ENCODE measurements around the gene FGGY.

Gene FGGY

GRCh38 chr1:59670662-59671061 is 373.8 kb downstream of the FGGY start:
- DNase-seq: no peak

DNA sequence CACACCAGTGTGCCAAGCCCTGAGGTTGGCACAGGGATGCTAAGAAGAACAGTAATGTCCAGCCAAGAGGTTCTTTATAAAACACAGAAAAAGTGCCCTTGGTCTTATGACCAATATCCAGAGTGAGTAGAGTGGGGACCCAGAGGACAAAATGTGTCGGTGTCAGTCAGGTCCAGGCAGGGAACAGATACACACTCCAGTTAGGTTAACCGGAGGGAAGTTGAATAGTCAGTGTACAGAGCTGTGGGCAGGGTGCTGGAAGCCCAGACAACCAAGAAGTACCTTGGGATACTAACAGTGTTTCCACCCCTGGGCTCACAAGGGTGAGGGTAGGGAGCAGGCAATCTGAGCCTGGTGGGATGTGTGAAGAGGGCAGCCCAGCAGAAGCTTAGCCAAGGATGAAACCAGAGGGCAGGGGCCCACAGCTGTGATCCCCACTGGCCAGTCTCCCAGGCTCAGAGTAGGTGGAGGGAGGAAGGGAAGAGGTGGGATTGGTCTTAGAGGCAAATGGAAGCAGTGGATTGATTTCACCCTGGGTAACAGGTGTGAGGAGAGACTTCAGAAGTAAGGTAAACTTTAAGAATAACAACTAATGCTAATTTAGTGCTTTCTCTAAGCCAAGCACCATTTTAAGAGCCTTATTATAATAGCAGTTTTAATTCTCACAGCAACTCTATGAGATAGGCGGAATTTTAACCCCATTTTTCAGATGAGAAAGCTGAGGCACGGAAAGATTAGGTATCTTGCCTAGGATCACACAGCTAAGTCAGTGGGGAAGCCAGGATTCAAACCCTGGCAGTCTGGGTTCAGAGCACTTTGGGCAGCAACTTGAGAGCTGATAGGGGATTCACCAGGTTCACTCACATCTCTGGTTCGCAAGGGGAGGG is 374.4 kb downstream of the FGGY start:
- DNase-seq: no peak

DNA sequence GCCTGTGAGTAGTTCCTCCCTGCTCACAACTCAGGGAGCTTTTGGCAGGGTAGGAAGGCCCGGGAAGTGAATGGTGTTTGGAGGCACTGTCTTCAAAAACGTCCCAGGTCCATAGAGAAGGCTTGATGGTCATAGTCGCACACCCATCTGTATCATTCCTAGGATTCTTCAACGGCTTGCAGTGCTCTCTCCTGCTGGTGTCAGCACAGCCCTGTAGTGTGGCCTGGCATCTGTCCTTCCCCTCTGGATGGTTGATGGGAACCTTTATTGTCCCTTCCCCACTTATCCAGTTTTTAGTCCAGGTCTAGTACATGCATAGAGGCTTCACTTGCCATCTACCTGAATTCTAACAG is 375.0 kb downstream of the FGGY start:
- DNase-seq: no peak

DNA sequence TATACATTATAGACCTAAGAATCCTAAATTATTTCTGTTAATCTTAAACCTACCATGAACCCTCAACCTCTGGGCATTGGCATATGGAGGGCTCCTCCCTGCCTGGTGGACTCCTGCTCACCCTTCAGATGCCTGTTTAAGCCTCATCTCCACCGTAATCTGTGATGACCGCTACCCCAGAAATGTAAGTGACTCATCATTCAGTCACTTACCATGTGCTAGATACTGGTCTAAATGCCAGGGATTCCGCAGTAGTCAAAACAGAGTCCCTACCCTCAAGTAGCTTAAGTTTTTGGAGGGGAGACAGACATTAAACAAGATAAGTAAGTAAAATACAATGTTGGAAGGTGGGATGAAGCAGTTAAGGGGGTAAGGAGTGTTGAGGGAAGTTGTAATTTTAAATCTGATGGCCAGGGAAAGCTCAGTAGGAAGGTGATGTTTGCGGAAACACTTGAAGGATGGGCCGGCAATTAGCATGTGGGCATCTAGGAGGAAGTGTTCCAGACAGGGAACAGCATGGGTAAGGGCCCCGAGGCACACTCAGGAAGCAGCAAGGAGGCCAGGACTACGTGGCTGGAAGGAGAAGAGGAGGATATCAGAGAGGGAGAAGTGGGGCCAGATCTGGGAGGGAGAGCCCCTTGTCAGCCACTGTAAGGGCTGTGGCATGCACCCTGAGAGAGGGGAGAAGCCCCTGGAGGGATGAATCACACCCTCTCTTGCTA is 376.1 kb downstream of the FGGY start:
- DNase-seq: no peak

- DNase-seq: no peak
Measured at GRCh38 chr1:59673573-59674450, 376.9 kb downstream of the FGGY start.

DNA sequence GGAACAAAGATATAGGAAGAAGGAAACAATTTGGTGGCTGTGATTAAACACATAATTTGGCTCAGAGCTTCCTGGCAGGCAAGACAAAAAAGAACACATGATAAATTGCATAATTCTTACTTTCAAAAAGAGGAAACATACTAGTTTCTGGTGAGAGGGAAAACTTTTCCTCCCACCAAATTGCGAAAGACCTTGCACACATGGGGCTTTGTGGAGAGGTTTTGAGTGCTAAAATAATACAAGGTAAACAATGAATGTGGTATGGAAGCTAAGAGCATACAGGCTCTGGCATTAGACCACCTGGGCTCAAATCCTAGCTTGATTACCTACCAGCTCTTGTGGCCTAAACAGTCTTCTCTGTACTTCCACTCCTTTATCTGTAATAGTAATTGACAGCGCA is 377.7 kb downstream of the FGGY start:
- no peak for DNase-seq

- DNase-seq: no peak
Measured at GRCh38 chr1:59675936-59676335, 379.0 kb downstream of the FGGY start.

DNA sequence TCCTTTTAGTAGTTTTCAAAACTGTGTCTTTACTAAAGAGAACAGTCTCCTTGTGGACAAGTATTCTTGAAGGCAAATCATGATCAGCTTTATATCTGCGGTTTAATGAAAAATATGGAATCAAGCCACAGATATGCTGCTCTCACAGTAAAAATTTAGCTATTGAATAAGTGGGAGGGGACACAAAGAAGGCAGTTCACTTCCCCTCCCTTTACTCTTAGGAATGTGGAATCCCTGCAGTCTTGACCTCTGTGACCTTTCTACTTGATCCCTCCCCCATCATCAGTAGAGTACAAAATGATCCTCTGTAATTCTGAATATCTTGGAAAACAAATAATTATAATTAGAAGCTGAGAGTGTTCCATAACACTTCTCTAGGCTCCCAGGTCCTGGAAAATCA is 381.1 kb downstream of the FGGY start:
- DNase-seq: no peak

DNA sequence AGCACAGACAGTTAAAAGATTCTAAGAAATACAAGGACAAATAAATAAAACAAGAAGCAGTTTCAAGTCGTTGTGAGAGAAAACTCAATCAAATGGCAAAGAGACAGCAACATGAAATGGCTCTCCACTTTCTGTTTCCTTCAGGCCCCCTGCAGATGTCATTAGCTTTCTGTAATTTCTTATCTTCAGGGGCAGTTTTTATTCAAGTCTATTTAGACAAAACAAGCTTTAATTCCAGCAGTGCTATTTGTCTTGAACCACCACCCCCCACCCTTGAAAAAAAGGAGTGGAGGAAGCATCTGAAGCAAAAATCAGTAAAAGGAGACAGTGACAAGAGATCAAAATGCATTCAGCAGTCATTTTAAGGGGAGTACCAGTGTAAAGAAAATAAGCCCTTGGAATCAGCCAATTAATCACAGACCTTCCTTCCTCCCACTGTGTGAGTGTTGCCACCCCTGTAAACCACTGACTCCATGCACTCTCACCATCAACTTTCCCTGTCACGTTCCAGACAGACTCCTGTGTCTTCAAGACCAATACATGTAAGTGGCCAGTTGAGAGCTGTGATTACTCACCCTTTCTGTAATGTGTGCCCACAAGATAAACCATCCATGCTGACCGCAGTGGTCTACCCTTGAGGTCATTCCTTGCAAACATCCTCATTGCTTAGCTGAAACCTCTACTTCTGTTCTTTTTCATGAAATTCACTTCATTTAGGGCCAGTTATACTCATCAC is 381.8 kb downstream of the FGGY start:
- DNase-seq: no peak

GRCh38 chr1:59680044-59680443 is 383.1 kb downstream of the FGGY start:
- no peak for DNase-seq

DNA sequence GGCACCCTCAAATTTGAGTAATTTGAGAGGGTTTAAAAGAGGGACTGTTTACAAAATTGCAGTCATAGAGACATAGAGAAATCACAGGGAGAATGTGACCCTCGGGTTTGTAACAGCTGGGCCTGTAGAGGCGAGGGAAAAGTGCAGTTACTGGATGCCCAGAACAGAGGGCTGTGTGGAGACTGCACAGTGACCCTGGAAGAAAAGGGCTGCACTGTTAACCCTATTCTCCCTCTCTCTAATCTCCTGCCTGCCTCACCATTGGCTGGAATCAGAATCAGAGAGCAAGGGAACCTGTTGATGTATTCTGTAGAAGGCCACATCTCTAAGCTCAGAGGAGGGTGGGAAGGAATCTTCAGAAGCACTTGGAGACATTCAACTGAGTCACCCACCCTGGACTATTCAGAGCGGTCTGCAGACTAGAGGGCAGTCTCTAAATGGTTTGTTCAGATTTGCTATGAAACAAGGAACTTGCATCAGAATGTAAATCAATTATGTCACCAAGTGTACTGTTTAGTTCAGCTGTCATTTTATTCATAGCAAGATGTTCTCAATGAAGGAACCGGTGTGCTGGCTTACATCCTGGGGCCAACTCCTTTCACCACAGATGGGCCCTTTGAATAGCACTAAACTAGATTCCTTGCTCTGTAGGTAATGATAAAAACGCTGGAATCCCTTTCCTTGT is 385.6 kb downstream of the FGGY start:
- no peak for DNase-seq

DNA sequence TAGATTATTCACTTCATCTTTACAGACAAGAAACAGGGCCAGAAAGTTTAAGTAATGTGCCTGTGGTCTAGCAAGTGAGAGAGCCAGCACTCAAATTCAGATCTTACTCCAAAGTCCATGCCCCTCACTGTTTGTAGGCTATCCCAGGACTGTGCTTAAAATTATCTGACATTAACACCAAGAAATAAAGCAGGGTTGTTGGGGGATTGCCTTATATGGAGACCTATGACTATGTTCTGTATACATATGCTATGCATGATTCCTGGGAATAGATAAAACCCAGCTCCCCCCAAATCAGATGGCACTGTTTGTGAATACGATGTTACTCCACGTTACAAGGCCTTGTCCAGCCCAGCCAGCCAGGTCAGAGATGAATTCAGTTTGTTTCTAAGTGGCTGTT is 386.3 kb downstream of the FGGY start:
- no peak for DNase-seq

DNA sequence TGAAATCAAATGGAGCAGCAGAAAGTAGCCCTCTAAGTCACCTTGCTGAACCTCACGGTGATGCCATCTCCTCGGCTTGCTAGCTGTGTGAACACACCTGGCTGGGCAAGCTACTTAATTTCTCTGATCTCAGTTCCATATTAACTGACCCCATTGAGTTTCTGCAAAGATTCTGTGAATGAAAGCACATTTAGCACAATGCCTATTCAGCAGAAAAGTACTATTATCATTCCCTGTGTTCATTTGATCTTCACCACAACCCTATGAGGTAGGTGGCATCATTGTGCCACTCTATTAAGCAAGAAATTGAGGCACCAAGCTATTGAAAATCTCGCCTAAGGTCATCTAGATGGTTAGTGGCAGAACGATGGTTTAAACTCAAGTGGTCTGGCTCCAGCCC is 387.8 kb downstream of the FGGY start:
- no peak for DNase-seq

GRCh38 chr1:59685101-59685500 is 388.2 kb downstream of the FGGY start:
- DNase-seq: no peak

DNA sequence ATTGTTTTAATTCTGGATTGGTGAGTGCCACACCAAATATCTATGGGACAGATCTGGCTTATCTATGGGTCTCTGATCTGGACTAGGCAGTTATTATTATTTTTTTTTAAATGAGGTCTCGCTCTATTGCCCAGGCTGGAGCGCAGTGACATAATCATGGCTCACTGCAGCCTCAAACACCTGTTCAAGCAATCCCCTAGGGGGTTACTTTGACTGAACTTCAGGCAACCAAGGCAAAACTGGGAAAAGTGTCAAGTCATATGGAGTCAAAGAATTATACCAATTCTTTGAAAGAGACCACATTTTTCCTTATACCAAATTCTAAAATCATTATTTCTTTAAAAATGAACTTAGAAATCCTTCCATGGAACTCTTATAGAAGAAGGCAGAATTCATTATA is 388.8 kb downstream of the FGGY start:
- DNase-seq: no peak

GRCh38 chr1:59686170-59686569 is 389.3 kb downstream of the FGGY start:
- DNase-seq: no peak

DNA sequence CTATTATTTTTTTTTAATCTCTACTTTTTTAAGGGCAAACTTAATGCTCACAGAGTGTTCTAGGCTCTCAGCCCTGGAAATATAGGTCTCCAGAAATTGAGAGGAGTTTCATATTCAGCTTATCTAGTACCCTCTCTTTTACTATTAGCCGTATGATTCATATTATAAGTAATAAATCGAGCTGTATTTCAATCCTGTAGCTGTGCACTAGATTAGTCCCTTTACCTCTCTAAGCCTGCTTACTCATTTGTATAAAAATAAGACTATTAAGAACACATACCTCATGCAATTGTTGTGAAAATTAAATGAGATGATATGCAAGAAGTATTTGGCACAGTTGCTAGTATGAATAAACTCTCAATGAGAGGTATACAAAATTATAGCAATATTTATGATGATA is 389.7 kb downstream of the FGGY start:
- no peak for DNase-seq

DNA sequence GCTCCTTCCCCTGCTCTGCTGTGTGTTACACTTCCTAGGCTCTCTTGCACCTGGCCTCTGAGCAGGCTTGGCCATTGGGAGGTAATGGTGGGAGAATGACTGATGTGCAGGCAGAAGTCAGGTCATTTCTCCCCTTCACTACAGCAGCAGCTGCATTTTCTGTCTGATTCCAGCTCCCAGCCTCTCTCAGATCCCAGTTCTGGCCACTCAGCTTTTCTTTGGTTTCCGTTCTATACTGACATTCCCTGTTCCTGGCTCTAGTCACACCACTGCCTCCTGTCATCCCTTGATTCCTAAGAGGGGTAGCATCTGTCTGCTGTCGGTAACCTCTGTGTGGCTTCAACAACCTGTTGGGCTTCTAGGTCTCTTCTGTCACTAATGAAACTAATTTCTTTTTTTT is 390.2 kb downstream of the FGGY start:
- no peak for DNase-seq

DNA sequence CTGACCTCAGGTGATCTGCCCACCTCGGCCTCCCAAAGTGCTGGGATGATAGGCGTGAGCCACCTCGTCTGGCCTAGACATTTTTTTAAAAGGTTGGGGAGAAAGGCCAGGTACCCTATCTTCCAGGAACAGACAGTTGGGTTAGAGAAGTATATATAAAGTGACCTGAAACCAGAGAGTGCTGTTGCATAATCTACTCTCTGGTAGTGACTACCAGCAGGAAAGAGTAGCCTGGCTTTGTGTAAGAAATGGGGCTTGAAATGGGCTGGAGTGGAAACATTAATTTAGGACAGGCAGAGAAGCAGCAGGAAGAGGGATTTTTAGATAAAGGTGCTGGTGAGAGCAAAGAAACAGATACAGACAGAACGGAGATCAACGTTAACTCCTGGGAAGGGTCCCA is 392.1 kb downstream of the FGGY start:
- DNase-seq: no peak

GRCh38 chr1:59689730-59690129 is 392.8 kb downstream of the FGGY start:
- no peak for DNase-seq

DNA sequence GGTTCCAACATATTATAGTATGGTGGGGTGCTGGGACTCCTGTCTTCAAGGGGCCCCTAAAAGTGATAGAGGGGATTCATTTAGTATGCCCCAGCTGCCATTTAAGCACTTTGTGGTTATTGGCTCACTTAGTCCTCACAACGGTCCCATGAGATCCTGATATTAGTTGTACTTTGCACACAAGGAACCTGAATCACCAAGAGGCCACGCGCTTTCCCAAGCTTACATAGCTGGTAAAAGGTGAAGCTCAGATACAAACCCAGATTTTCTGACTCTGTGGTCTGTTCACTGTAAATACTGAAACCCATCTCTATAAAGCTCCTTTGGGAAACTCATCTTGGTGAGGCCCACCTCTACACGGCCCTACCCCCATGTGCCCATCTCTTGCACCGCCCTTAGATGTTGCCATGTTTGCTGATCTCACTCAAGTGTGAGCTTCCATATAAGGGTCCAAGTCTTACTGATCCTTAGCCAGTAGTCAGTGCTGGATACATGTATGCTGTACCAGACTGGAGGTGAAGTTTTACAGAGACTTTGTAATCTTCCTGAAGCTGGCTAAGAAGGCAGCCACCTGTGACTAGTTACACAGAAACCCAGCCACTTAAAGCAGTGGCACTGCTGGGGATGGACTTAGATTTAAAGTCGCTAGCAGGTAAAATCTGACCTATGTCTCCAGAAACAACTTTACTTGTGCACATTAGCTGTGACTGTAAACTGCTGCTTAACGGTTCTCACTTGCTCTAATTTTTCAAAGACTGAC is 393.5 kb downstream of the FGGY start:
- DNase-seq: no peak
